Measurements from ENCODE around the gene REEP6.

GRCh38 chr19:1441677-1442438 lies 49.1 kb upstream of the REEP6 start:
- TF ChIP-seq ELK1 (IDR thresholded peaks at IDR 0.05; ENCODE audit: borderline replicate concordance, low read depth, low read length) (no peak), CTCF (conservative IDR thresholded peaks at IDR 0.05; ENCODE audit: low read depth, low read length) (no peak), POLR2A (IDR thresholded peaks at IDR 0.05; ENCODE audit: low read depth, low read length) (no peak), SMC3 (IDR thresholded peaks at IDR 0.05; ENCODE audit: low read depth, low read length) (no peak), USF2 (IDR thresholded peaks at IDR 0.05; ENCODE audit: low read depth, low read length) (no peak), RAD21 (IDR thresholded peaks at IDR 0.05; ENCODE audit: low read length) (no peak), CEBPB (IDR thresholded peaks at IDR 0.05; ENCODE audit: low read depth, low read length) (no peak), FOS (IDR thresholded peaks at IDR 0.05; ENCODE audit: low read depth, low read length) (no peak)
